CD4-positive, alpha-beta T cell treated with Interleukin-15 for 4 hours (primary cell): Measurements from ENCODE around the gene COBL.

Experiments used
- DNase-seq: peaks from one replicate; pipeline ENCODE4 v3.0.0-alpha.2; 2020; ENCODE audit warnings: low spot score

COBL gene

GRCh38 chr7:51043461-51043860 lies 273.1 kb downstream of the COBL start:
- no peak for DNase-seq

- no peak for DNase-seq
Observed at GRCh38 chr7:51040787-51041186, 275.8 kb downstream of the COBL start.

- DNase-seq = no peak
Observed at GRCh38 chr7:51038573-51038972, 278.0 kb downstream of the COBL start.

GRCh38 chr7:51035716-51036115 lies 280.9 kb downstream of the COBL start:
- DNase-seq = no peak

GRCh38 chr7:51034521-51035264 lies 281.9 kb downstream of the COBL start:
- no peak for DNase-seq

- DNase-seq = no peak
Observed at GRCh38 chr7:51033727-51034520, 282.7 kb downstream of the COBL start.

GRCh38 chr7:51031791-51032515 lies 284.7 kb downstream of the COBL start:
- DNase-seq = no peak

GRCh38 chr7:51031216-51031615 lies 285.4 kb downstream of the COBL start:
- DNase-seq = no peak

- DNase-seq = no peak
Observed at GRCh38 chr7:51029701-51030191, 286.9 kb downstream of the COBL start.

- no peak for DNase-seq
Observed at GRCh38 chr7:51029131-51029530, 287.5 kb downstream of the COBL start.

- no peak for DNase-seq
Observed at GRCh38 chr7:51027935-51028830, 288.4 kb downstream of the COBL start.

- no peak for DNase-seq
Observed at GRCh38 chr7:51027106-51027934, 289.3 kb downstream of the COBL start.

- DNase-seq = no peak
Observed at GRCh38 chr7:51026341-51026740, 290.3 kb downstream of the COBL start.

GRCh38 chr7:51025668-51026067 lies 290.9 kb downstream of the COBL start:
- no peak for DNase-seq

- no peak for DNase-seq
Observed at GRCh38 chr7:51024867-51025266, 291.7 kb downstream of the COBL start.

GRCh38 chr7:51023547-51023946 lies 293.1 kb downstream of the COBL start:
- DNase-seq = no peak

- DNase-seq = no peak
Observed at GRCh38 chr7:51022821-51023220, 293.8 kb downstream of the COBL start.

GRCh38 chr7:51021906-51022570 lies 294.6 kb downstream of the COBL start:
- no peak for DNase-seq

GRCh38 chr7:51020944-51021343 lies 295.7 kb downstream of the COBL start:
- no peak for DNase-seq
